H1 (cell line): Measurements from ENCODE around the gene NRIP2. TPM values are rescaled to one million over a fixed set of nuclear protein-coding genes. Genes with fewer than 3 reads are reported as not detected.

Source experiments
- GTF2F1 ChIP-seq: IDR thresholded peaks from 2 replicates; pipeline ENCODE4 v1.6.1; 2012; ENCODE audit warnings: low read depth, low read length, improper control_type of control experiment, borderline replicate concordance
- polyA plus RNA-seq, 7 experiments: library from polyadenylated mRNA; depleted of rRNA in 3 of 7; stranded (reverse) in 5 of 7; unstranded in 2 of 7; fragments of >200 nt in 5 of 7; fragments of 200-250 nt in 2 of 7; gene quantifications; 1 replicate in 5 of 7; 2 replicates in 1 of 7; 4 replicates in 1 of 7; pipeline versions ENCODE4 v1.2.1 to v1.2.3, GENCODE V29; 2011 to 2013; ENCODE audit warnings: missing spikeins in 2 of 7, mixed read lengths in 2 of 7
- total RNA-seq: library from RNA; stranded (reverse); fragmentation: NEBNext Ultra II Directional; extraction: Animal tissue kit (Norgen Biotek cat#: 25700); gene quantifications from 2 replicates; pipeline ENCODE4 v1.2.1, GENCODE V29; 2021

The NRIP2 gene
- total and polyA plus RNA-seq, 2 of the 8 experiments (the other 6 are each of a cell fraction or from before 2014, with no cell fraction given), result 0.06 TPM; not detected in 1

DNA sequence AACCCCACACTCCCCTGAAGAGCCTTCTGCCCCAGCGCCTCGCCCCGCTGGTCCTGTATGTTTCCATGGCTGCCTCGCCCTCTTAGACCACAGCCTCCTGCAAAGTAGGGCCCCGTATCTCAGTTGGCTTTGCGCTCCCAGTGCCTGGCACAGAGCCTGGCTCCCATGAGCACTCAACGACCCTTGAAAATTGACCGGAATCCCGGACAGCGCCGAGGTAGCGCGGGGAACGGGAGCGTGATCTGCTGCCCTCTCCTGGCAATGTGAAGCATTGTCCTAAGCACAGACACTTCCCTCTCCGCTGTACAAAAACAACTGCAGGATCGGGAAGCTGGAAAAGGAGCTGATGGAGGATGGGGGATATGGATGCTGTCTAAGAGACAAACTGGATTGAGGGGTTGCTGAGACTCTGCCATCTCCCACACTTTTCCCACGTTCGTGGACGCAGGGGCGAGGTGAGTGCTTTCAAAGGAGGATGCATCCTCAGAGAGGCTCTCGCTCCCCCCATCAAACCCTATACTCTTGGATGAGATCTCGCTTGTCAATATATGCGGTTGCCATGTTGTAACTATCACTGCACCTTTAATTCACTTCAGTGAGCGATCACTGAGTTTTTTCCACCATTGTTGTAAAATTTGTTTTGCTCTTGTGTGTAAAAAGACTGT lies 50.8 kb downstream of the NRIP2 start (continued):
- TF ChIP-seq GTF2F1, result no peak
